IMR-90 (cell line): ENCODE measurements around the gene RAB18. TPM values are rescaled to one million over a fixed set of nuclear protein-coding genes. Genes with fewer than 3 reads are reported as not detected.

Experiments used
- ATAC-seq: fragments of 200-7000 bp; cut with Tn5 transposase; 2 replicates; pipeline ENCODE4 v1.9.1; 2020; ENCODE audit warnings: low read depth, mild to moderate bottlenecking, moderate library complexity
- BruUV-seq: library from RNA; stranded (reverse); fragments of 400-500 nt; replicated peaks from 2 replicates; lab custom pipeline; 2021; lab: Mats Ljungman, UMichigan
- CTCF ChIA-PET: fragments of 300-600 bp; formaldehyde crosslinking; extraction: SDS; loops from one replicate; lab custom pipeline; 2021; ENCODE audit warnings: antibody characterized with exemption; lab: Yijun Ruan, JAX
- POLR2A ChIA-PET: fragments of 300-600 bp; sonication (Branson Sonifier 250); formaldehyde crosslinking; loops from one replicate; lab custom pipeline; 2022; ENCODE audit warnings: antibody characterized with exemption; ENCODE audit not compliant: unreplicated experiment; lab: Charles Lee
- DNase-seq: peaks from one replicate; pipeline ENCODE4 v3.0.0; 2013
- H2AFZ ChIP-seq: replicated peaks from 2 replicates; pipeline ENCODE3; 2013; ENCODE audit warnings: low read length, mild to moderate bottlenecking; ENCODE audit not compliant: poor library complexity
- H2AK5ac ChIP-seq: 2 replicates; pipeline ENCODE4 v1.6.1; 2013; ENCODE audit warnings: low read depth, low read length, inconsistent platforms
- H2AK9ac ChIP-seq: replicated peaks from 2 replicates; pipeline ENCODE3; 2013; ENCODE audit warnings: mild to moderate bottlenecking, low read depth, low read length, moderate library complexity; ENCODE audit not compliant: poor library complexity
- H2BK120ac ChIP-seq: 2 replicates; pipeline ENCODE4 v1.6.1; 2013; ENCODE audit warnings: low read depth, low read length, inconsistent platforms
- H2BK15ac ChIP-seq: 3 replicates; pipeline ENCODE4 v1.6.1; 2013; ENCODE audit warnings: low read depth, low read length, inconsistent platforms
- H2BK20ac ChIP-seq: 2 replicates; pipeline ENCODE4 v1.6.1; 2013; ENCODE audit warnings: low read depth, mild to moderate bottlenecking, inconsistent platforms, low read length, moderate library complexity
- H2BK5ac ChIP-seq: 2 replicates; pipeline ENCODE4 v1.6.1; 2013; ENCODE audit warnings: mild to moderate bottlenecking, low read depth, low read length, inconsistent platforms; ENCODE audit not compliant: poor library complexity, severe bottlenecking
- H3K14ac ChIP-seq: replicated peaks from 2 replicates; pipeline ENCODE4 v1.6.1; 2013; ENCODE audit warnings: low read depth, low read length, inconsistent platforms
- H3K18ac ChIP-seq: 2 replicates; pipeline ENCODE4 v1.6.1; 2013; ENCODE audit warnings: low read depth, low read length, control low read depth
- H3K23ac ChIP-seq: 2 replicates; pipeline ENCODE4 v1.6.1; 2013; ENCODE audit warnings: low read depth, low read length, inconsistent platforms
- H3K27ac ChIP-seq: 2 replicates; pipeline ENCODE4 v1.5.1; 2013; ENCODE audit warnings: mild to moderate bottlenecking, control low read depth, low read length; ENCODE audit not compliant: insufficient read depth
- H3K27me3 ChIP-seq: 2 replicates; pipeline ENCODE4 v1.6.1; 2013; ENCODE audit warnings: low read length; ENCODE audit not compliant: control insufficient read depth, insufficient read depth
- H3K36me3 ChIP-seq: 2 replicates; pipeline ENCODE4 v1.6.1; 2013; ENCODE audit warnings: low read length, mixed read lengths; ENCODE audit not compliant: control insufficient read depth, insufficient read depth
- H3K4ac ChIP-seq: 2 replicates; pipeline ENCODE4 v1.6.1; 2013; ENCODE audit warnings: low read depth, low read length, inconsistent platforms
- H3K4me1 ChIP-seq: 2 replicates; pipeline ENCODE4 v1.6.1; 2013; ENCODE audit warnings: low read length, mixed read lengths; ENCODE audit not compliant: control insufficient read depth, insufficient read depth
- H3K4me2 ChIP-seq: 2 replicates; pipeline ENCODE4 v1.6.1; 2013; ENCODE audit warnings: low read depth, mild to moderate bottlenecking, control low read depth, low read length, moderate library complexity
- H3K4me3 ChIP-seq: 2 replicates; pipeline ENCODE4 v1.5.1; 2013; ENCODE audit warnings: low read depth, mild to moderate bottlenecking, control low read depth, low read length, moderate library complexity; ENCODE audit not compliant: insufficient read depth
- H3K56ac ChIP-seq: 2 replicates; pipeline ENCODE4 v1.6.1; 2013; ENCODE audit warnings: low read length, inconsistent platforms; ENCODE audit not compliant: insufficient read depth; ENCODE audit errors: extremely low read depth
- H3K79me1 ChIP-seq, 2 experiments: 2 replicates each; pipeline ENCODE4 v1.6.1; 2013; ENCODE audit warnings: low read length in 2 of 2, inconsistent platforms in 1 of 2, low read depth in 1 of 2
- H3K9ac ChIP-seq: 2 replicates; pipeline ENCODE4 v1.6.1; 2013; ENCODE audit warnings: low read depth, low read length, control low read depth
- H3K9me1 ChIP-seq: 2 replicates; pipeline ENCODE4 v1.6.1; 2013; ENCODE audit warnings: low read length, inconsistent platforms; ENCODE audit not compliant: insufficient read depth
- H3K9me3 ChIP-seq: 2 replicates; pipeline ENCODE4 v1.6.1; 2013; ENCODE audit warnings: low read length; ENCODE audit not compliant: control insufficient read depth, insufficient read depth
- H4K20me1 ChIP-seq: 2 replicates; pipeline ENCODE4 v1.6.1; 2013; ENCODE audit warnings: low read length, inconsistent platforms; ENCODE audit not compliant: insufficient read depth
- H4K5ac ChIP-seq: 2 replicates; pipeline ENCODE4 v1.6.1; 2013; ENCODE audit warnings: mild to moderate bottlenecking, low read depth, low read length, control low read depth
- H4K8ac ChIP-seq, 2 experiments: 2 replicates each; pipeline ENCODE4 v1.6.1; 2013; ENCODE audit warnings: low read depth in 2 of 2, low read length in 2 of 2, control low read depth in 1 of 2, inconsistent platforms in 1 of 2
- H4K91ac ChIP-seq: 2 replicates; pipeline ENCODE4 v1.6.1; 2013; ENCODE audit warnings: low read depth, low read length, inconsistent platforms; ENCODE audit not compliant: insufficient read depth
- MAFK ChIP-seq: IDR thresholded peaks from 2 replicates; pipeline ENCODE4 v1.6.1; 2012; ENCODE audit warnings: low read depth, low read length, improper control_type of control experiment
- RCOR1 ChIP-seq: IDR thresholded peaks from 2 replicates; pipeline ENCODE4 v1.6.1; 2012; ENCODE audit warnings: mild to moderate bottlenecking, low read length, improper control_type of control experiment; ENCODE audit not compliant: insufficient replicate concordance
- WGBS, 2 experiments: methylation state at CpG; one replicate each; pipeline versions ENCODE4 v1.1.5 to v1.1.7; 2013; ENCODE audit warnings: missing lambda C conversion rate in 2 of 2; ENCODE audit not compliant: insufficient read length in 1 of 2; ENCODE audit errors: extremely low coverage in 2 of 2; 5-methylcytosine and 5-hydroxymethylcytosine counted together
- dilution Hi-C: fragments of 300-500 bp; cut with HindIII; formaldehyde crosslinking; loops from one replicate; pipeline ENCODE4 v1.14.3; 2018; ENCODE audit warnings: low sequenced_read_pairs; ENCODE audit not compliant: unreplicated experiment
- in situ Hi-C: fragments of 300-500 bp; cut with MboI; formaldehyde crosslinking; loops from 3 replicates; pipeline ENCODE4 v1.14.3; 2019; ENCODE audit warnings: low sequenced_read_pairs, inconsistent platforms, mixed read lengths
- intact Hi-C: fragments of 100-400 bp; cut with micrococcal nuclease; formaldehyde crosslinking; loops from 2 replicates; pipeline ENCODE4 v1.10.0; 2022
- polyA plus RNA-seq, 3 experiments: library from polyadenylated mRNA; depleted of rRNA; stranded (reverse); fragments of >200 nt; gene quantifications; 2 replicates each; pipeline ENCODE4 v1.2.3, GENCODE V29; 2012; ENCODE audit warnings: low replicate concordance in 1 of 3
- total RNA-seq: library from RNA; depleted of rRNA; stranded (reverse); fragments of >200 nt; gene quantifications from 2 replicates; pipeline ENCODE4 v1.2.3, GENCODE V29; 2012

Gene RAB18
- total and polyA plus RNA-seq, 2 of the 4 experiments (the other 2 are of a cell fraction), result 17.6 to 38.8 TPM

GRCh38 chr10:27581225-27581624 is 77.1 kb downstream of the RAB18 start:
- no peak overlapping the region for H3K14ac ChIP-seq
- H2BK20ac ChIP-seq, result no peak overlapping the region
- no peak overlapping the region for H4K8ac ChIP-seq
- in situ Hi-C loops (no loop called here), dilution Hi-C loops (no loop called here), intact Hi-C loops (no loop called here)
- ATAC-seq (no peak), DNase-seq (no peak)
- H3K79me1 ChIP-seq, result no peaks in the 10 kb centered on the region
- H2BK5ac ChIP-seq, result no peak overlapping the region
- no CpG with 5 or more reads among the region's 4 CpGs for WGBS, 2 experiments
- CTCF ChIA-PET, result interaction anchor here (0.5 kb wide), 1 partner anchor 792 kb away, joined by 3 read pairs; no protein-coding TSS in a partner anchor
- TF ChIP-seq RCOR1 (no peak), MAFK (peak; percentile 17; the same call in 1 of the 2 replicates)
- no peak overlapping the region for H4K5ac ChIP-seq
- no peaks in the 10 kb centered on the region for H3K9me1 ChIP-seq
- no peak overlapping the region for H2AFZ ChIP-seq
- no peak overlapping the region for H4K91ac ChIP-seq
- H3K9ac ChIP-seq, result no peak overlapping the region
- H3K4me1 ChIP-seq, result no peaks in the 10 kb centered on the region
- no peak overlapping the region for H3K56ac ChIP-seq
- H2BK15ac ChIP-seq, result no peak overlapping the region
- no TSS peak for BruUV-seq
- no peak overlapping the region for H3K27ac ChIP-seq
- no peak overlapping the region for H2BK120ac ChIP-seq
- H2AK5ac ChIP-seq, result no peak overlapping the region
- no peak overlapping the region for H3K4ac ChIP-seq
- no peaks in the 10 kb centered on the region for H3K36me3 ChIP-seq
- H3K27me3 ChIP-seq, result no peaks in the 10 kb centered on the region
- H3K9me3 ChIP-seq, result no peaks in the 10 kb centered on the region
- H3K4me2 ChIP-seq, result no peak overlapping the region
- H3K4me3 ChIP-seq, result no peak overlapping the region
- H3K23ac ChIP-seq, result no peak overlapping the region
- POLR2A ChIA-PET, result no interaction called here
- H4K20me1 ChIP-seq, result no peaks in the 10 kb centered on the region
- no peak overlapping the region for H2AK9ac ChIP-seq
- no peak overlapping the region for H3K18ac ChIP-seq
